VCaP (cell line): ENCODE data around the gene ABL1.

ENCODE experiments used
- H3K27ac ChIP-seq: fragments of 450-650 bp; 2 replicates; pipeline ENCODE4 v1.5.1; 2017
- TF ChIP-seq, protein P1 (sequence below): fragments of 450-650 bp; conservative IDR thresholded peaks from 2 replicates; pipeline ENCODE4 v1.5.1; 2017; ENCODE audit warnings: mild to moderate bottlenecking, moderate library complexity

Gene ABL1

DNA sequence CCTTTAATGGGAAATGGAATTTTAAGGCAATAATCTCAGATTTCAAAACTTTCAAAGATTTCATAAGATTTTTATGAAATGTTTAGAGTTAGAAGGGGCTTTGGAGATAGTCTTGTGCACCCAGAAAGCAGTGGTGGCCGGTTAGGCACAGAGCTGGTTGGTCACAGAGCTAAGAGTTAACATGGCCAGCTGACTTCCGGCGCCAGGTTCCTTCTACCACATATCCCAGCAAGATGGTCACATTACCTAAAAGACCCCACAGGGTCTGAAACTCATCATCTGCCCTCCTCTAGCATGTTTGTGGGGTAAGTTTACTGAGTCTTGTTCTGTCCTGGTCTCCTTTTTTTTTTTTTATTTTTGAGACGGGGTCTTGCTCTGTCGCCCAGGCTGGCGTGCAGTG lies 42.2 kb downstream of the ABL1 start:
- H3K27ac ChIP-seq, result no peak overlapping the region

DNA sequence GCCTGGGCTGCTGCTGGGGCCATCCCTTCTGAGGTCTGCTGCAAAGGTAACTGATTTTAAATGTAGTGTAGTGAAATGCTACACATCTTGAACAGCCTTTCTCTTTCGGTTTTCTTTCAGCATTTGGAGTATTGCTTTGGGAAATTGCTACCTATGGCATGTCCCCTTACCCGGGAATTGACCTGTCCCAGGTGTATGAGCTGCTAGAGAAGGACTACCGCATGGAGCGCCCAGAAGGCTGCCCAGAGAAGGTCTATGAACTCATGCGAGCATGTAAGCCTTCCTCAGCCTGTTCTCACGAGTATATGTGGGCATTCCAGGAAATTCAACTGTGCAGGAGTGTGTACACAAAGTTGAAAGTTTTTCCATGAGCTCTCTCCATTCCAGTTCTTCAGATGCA lies 43.2 kb downstream of the ABL1 start:
- H3K27ac ChIP-seq, result no peak overlapping the region
- TF ChIP-seq, protein P1, sequence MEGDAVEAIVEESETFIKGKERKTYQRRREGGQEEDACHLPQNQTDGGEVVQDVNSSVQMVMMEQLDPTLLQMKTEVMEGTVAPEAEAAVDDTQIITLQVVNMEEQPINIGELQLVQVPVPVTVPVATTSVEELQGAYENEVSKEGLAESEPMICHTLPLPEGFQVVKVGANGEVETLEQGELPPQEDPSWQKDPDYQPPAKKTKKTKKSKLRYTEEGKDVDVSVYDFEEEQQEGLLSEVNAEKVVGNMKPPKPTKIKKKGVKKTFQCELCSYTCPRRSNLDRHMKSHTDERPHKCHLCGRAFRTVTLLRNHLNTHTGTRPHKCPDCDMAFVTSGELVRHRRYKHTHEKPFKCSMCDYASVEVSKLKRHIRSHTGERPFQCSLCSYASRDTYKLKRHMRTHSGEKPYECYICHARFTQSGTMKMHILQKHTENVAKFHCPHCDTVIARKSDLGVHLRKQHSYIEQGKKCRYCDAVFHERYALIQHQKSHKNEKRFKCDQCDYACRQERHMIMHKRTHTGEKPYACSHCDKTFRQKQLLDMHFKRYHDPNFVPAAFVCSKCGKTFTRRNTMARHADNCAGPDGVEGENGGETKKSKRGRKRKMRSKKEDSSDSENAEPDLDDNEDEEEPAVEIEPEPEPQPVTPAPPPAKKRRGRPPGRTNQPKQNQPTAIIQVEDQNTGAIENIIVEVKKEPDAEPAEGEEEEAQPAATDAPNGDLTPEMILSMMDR, result no peak

More for the DNA sequence above, 42.2 kb downstream of the ABL1 start:
- TF ChIP-seq, protein P1, result no peak

GRCh38 chr9:130879863-130880411 lies 44.9 kb downstream of the ABL1 start:
- TF ChIP-seq, protein P1, result no peak
- no peak overlapping the region for H3K27ac ChIP-seq

DNA sequence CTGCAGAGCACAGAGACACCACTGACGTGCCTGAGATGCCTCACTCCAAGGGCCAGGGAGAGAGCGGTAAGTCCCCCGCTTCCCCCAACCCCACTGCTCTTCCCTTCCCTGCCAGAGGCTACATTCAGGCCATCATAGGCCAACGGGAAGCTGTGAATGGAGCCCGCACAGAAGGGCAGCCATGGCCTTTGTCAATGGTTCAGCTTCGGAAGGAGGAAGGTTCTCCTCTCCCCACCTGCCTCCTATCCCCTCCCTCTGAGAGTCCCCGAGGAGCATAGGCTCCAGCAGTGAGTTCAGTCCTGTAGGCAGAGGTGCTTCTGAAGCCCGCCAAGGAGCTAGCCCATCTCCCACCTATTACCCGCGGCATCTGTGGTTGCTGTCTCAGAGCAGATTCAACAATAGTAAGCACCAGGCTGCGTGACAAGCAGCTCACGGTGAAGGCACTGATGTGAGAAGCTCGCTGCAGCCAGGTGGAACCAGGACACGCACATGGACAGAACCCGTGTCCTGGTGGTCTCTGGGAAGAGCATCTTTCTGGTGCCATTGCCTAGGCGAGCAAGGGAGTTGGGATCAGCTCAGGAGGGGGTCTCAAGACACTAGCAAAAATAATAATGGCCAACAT lies 45.7 kb downstream of the ABL1 start:
- no peak overlapping the region for H3K27ac ChIP-seq
- TF ChIP-seq, protein P1, result no peak

- H3K27ac ChIP-seq, result no peak overlapping the region
- TF ChIP-seq, protein P1, result no peak
These were observed 46.5 kb downstream of the ABL1 start for GRCh38 chr9:130881516-130881915.

DNA sequence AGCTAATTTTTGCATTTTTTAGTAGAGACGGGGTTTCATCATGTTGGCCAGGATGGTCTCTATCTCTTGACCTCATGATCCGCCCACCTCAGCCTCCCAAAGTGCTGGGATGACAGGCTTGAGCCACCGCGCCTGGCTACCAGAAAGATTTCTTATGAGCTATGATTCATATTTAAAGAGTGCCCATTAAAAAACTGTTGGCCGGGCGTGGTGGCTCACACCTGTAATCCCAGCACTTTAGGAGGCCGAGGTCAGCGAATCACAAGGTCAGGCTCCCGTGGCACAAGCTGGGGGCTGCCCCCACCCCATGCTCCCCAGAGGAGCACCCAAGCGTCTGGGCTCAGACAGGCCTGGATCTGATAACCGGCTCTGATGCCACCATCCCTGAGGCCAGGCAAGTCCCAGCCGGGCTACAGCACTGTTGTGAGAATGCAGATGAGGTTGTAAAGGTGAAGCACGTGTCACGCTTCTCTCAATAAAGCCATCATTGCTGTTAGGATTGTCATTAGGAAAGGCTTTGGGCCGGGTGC lies 47.7 kb downstream of the ABL1 start:
- H3K27ac ChIP-seq, result no peak overlapping the region
- TF ChIP-seq, protein P1, result no peak

DNA sequence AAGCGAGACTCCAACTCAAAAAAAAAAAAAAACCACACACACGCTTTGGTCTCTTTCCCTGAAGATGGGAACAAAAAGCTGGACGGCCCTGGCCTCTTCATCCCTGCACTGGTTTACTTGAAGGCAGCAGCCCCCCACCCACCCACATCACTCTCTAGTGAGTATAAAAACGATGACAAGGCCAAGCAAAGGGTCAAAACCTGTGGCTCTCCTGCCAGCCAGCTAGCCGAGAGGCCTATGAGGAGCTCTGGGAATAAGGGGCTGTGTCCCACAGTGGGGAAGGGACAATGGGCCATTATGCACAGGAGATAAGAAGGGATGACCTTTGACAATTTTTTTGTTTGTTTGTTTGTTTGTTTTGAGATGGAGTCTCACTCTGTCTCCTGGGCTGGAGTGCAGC lies 48.4 kb downstream of the ABL1 start:
- TF ChIP-seq, protein P1, result no peak
- no peak overlapping the region for H3K27ac ChIP-seq
